NB4 (cell line): ENCODE results near the gene PPIB.

Source experiments
- CTCF ChIP-seq: IDR thresholded peaks from one replicate; pipeline ENCODE4 v1.5.1; 2012; ENCODE audit warnings: low read depth, low read length
- MAX ChIP-seq: IDR thresholded peaks from 2 replicates; pipeline ENCODE4 v1.6.1; 2011; ENCODE audit warnings: low read depth, low read length
- POLR2A ChIP-seq: IDR thresholded peaks from 2 replicates; pipeline ENCODE4 v1.6.1; 2011; ENCODE audit warnings: mild to moderate bottlenecking; ENCODE audit not compliant: insufficient read length; ENCODE audit errors: extremely low read depth

GRCh38 chr15:64143276-64143675 lies 19.5 kb downstream of the PPIB start:
- TF ChIP-seq POLR2A (no peak), CTCF (no peak), MAX (no peak)
